Measurements from ENCODE around the gene BNC2.

The BNC2 gene

DNA sequence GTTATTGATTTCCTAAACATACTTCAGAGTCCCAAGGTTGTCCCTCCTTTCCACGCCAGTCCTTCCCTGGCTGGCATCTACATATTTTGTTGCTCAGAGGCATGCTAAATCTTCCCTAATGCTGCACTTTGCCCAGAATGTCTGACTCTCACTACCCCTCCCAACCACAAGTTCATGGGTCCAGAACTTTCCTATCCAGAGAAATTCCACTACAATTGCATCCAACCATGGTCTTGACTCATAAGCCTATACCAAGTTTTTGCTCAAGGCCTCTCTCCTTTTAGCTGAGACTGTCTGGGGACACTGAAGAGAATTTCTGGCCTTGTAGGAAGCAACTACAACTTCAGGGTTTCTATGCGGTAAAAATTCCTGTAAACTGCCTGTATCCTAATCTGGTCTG lies 206.3 kb downstream of the BNC2 start (continued):
- TF ChIP-seq ZNF416 (tag by site-specific recombination; IDR thresholded peaks at IDR 0.05) = no peak
- no peak for TF ChIP-seq ZNF621 (tag by site-specific recombination; IDR thresholded peaks at IDR 0.05)
- TF ChIP-seq ZNF639 (tag by site-specific recombination; IDR thresholded peaks at IDR 0.05) = no peak
- TF ChIP-seq INSM2 (tag by site-specific recombination; IDR thresholded peaks at IDR 0.05) = no peak

GRCh38 chr9:16661816-16662215 lies 208.7 kb downstream of the BNC2 start:
- Histone ChIP-seq H3K4me3 (ENCODE audit: low read depth, low read length) (no peak overlapping the region), H3K4me1 (ENCODE audit: control insufficient read depth, insufficient read depth, low read length) (no peaks in the 10 kb centered on the region), H3K36me3 (ENCODE audit: control insufficient read depth in 2 of 2, insufficient read depth in 1 of 2, low read length in 2 of 2) (no peaks in the 10 kb centered on the region), H3K27ac (ENCODE audit: extremely low read depth, low read depth, low read length) (no peak overlapping the region), H3K9me3 (ENCODE audit: control insufficient read depth, insufficient read depth, low read depth, low read length) (no peaks in the 10 kb centered on the region)
- ChIA-PET CTCF (interaction anchor here (0.6 kb wide), 1 partner anchor 16 kb away, joined by 3 read pairs; no protein-coding TSS in a partner anchor), POLR2A (no interaction called here)
- no peak for TF ChIP-seq ZNF350 (tag by site-specific recombination; IDR thresholded peaks at IDR 0.05)
- TF ChIP-seq ZNF274 (IDR thresholded peaks at IDR 0.05; ENCODE audit: low read length) = no peak
- no peak for TF ChIP-seq ZNF274 (tag by site-specific recombination; IDR thresholded peaks at IDR 0.05; ENCODE audit: borderline replicate concordance)

DNA sequence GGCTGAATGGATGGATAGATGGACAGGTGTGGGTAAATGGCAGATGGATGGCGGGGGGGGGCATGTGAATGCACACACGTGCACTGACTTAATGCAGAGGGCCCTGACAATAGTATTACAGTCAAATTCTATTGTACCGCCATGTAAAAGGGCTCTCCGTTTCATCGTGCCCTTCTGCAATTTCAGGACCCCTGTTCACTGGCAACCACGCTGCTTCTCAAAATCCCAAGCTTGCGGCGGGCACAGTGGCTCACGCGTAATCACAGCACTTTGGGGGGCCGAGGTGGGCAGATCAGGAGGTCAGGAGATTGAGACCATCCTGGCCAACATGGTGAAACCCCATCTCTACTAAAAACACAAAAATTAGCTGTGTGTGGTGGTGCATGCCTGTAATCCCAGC lies 211.4 kb downstream of the BNC2 start:
- ChIA-PET POLR2A (no interaction called here), CTCF (interaction anchor here (0.7 kb wide), 1 partner anchor 500 kb away, joined by 3 read pairs; no protein-coding TSS in a partner anchor)
- Histone ChIP-seq H3K4me1 (ENCODE audit: control insufficient read depth, insufficient read depth, low read length) (no peaks in the 10 kb centered on the region), H3K27ac (ENCODE audit: extremely low read depth, low read depth, low read length) (no peak overlapping the region), H3K36me3 (ENCODE audit: control insufficient read depth in 2 of 2, insufficient read depth in 1 of 2, low read length in 2 of 2) (no peaks in the 10 kb centered on the region), H3K4me3 (ENCODE audit: low read depth, low read length) (no peak overlapping the region), H3K9me3 (ENCODE audit: control insufficient read depth, insufficient read depth, low read depth, low read length) (no peaks in the 10 kb centered on the region)
- TF ChIP-seq ZNF658 (tag by site-specific recombination; IDR thresholded peaks at IDR 0.05) (no peak), MEIS1 (CRISPR knock-in tag; IDR thresholded peaks at IDR 0.05; ENCODE audit: borderline replicate concordance) (no peak), ZSCAN23 (tag by site-specific recombination; IDR thresholded peaks at IDR 0.05) (no peak), HOXD13 (CRISPR knock-in tag; IDR thresholded peaks at IDR 0.05; ENCODE audit: borderline replicate concordance) (no peak), ZNF146 (tag by site-specific recombination; IDR thresholded peaks at IDR 0.05) (no peak), ZNF629 (tag by site-specific recombination; IDR thresholded peaks at IDR 0.05) (no peak), ZNF133 (tag by site-specific recombination; IDR thresholded peaks at IDR 0.05) (no peak), ZNF645 (tag by site-specific recombination; IDR thresholded peaks at IDR 0.05) (no peak), ZNF837 (tag by site-specific recombination; IDR thresholded peaks at IDR 0.05) (no peak), ZNF548 (tag by site-specific recombination; IDR thresholded peaks at IDR 0.05) (no peak), ZNF558 (tag by site-specific recombination; IDR thresholded peaks at IDR 0.05) (no peak), ZNF600 (tag by site-specific recombination; IDR thresholded peaks at IDR 0.05) (no peak), GFI1B (tag by site-specific recombination; IDR thresholded peaks at IDR 0.05) (no peak), ZNF660 (tag by site-specific recombination; IDR thresholded peaks at IDR 0.05) (no peak)
- TF ChIP-seq, protein P1, sequence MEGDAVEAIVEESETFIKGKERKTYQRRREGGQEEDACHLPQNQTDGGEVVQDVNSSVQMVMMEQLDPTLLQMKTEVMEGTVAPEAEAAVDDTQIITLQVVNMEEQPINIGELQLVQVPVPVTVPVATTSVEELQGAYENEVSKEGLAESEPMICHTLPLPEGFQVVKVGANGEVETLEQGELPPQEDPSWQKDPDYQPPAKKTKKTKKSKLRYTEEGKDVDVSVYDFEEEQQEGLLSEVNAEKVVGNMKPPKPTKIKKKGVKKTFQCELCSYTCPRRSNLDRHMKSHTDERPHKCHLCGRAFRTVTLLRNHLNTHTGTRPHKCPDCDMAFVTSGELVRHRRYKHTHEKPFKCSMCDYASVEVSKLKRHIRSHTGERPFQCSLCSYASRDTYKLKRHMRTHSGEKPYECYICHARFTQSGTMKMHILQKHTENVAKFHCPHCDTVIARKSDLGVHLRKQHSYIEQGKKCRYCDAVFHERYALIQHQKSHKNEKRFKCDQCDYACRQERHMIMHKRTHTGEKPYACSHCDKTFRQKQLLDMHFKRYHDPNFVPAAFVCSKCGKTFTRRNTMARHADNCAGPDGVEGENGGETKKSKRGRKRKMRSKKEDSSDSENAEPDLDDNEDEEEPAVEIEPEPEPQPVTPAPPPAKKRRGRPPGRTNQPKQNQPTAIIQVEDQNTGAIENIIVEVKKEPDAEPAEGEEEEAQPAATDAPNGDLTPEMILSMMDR (tag by site-specific recombination; IDR thresholded peaks at IDR 0.05) = no peak
- TF ChIP-seq, protein P2, sequence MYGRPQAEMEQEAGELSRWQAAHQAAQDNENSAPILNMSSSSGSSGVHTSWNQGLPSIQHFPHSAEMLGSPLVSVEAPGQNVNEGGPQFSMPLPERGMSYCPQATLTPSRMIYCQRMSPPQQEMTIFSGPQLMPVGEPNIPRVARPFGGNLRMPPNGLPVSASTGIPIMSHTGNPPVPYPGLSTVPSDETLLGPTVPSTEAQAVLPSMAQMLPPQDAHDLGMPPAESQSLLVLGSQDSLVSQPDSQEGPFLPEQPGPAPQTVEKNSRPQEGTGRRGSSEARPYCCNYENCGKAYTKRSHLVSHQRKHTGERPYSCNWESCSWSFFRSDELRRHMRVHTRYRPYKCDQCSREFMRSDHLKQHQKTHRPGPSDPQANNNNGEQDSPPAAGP (tag by site-specific recombination; IDR thresholded peaks at IDR 0.05) = no peak

Data from HEK293 (cell line).